PFSK-1 (cell line): ENCODE results near the gene GLIS1.

ENCODE experiments used
- POLR2AphosphoS5 ChIP-seq: IDR thresholded peaks from 2 replicates; pipeline ENCODE4 v1.6.1; 2012; ENCODE audit warnings: low read depth, mild to moderate bottlenecking, control low read depth, low read length, moderate library complexity
- TF ChIP-seq, protein P1 (sequence below), 2 experiments: IDR thresholded peaks; 2 replicates each; pipeline versions ENCODE4 v1.6.1 to v1.8.0; 2011 to 2012; ENCODE audit warnings: low read depth in 2 of 2, low read length in 2 of 2, control low read depth in 1 of 2, inconsistent platforms in 1 of 2, mild to moderate bottlenecking in 1 of 2, moderate library complexity in 1 of 2; ENCODE audit not compliant: insufficient read depth in 1 of 2

DNA sequence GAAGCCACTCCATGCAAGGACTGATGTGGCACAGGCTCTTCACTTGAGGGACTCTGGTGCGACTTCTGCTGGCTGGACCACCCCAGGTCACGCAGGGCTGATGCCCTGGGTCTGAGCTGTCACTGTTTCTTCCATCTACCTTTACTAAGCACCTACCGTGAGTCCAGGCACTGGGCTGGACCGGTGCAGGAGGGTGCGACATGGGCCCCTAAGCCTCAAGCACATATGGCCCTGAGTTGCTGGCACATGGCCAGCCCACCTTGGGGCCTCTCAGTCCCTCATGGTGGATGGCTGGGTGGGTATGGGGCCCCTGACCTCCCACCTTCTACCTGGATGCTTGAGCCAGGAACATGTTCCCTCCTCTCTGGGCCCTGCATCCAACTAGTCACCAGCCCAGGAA is 203.7 kb downstream of the GLIS1 start:
- TF ChIP-seq, protein P1, sequence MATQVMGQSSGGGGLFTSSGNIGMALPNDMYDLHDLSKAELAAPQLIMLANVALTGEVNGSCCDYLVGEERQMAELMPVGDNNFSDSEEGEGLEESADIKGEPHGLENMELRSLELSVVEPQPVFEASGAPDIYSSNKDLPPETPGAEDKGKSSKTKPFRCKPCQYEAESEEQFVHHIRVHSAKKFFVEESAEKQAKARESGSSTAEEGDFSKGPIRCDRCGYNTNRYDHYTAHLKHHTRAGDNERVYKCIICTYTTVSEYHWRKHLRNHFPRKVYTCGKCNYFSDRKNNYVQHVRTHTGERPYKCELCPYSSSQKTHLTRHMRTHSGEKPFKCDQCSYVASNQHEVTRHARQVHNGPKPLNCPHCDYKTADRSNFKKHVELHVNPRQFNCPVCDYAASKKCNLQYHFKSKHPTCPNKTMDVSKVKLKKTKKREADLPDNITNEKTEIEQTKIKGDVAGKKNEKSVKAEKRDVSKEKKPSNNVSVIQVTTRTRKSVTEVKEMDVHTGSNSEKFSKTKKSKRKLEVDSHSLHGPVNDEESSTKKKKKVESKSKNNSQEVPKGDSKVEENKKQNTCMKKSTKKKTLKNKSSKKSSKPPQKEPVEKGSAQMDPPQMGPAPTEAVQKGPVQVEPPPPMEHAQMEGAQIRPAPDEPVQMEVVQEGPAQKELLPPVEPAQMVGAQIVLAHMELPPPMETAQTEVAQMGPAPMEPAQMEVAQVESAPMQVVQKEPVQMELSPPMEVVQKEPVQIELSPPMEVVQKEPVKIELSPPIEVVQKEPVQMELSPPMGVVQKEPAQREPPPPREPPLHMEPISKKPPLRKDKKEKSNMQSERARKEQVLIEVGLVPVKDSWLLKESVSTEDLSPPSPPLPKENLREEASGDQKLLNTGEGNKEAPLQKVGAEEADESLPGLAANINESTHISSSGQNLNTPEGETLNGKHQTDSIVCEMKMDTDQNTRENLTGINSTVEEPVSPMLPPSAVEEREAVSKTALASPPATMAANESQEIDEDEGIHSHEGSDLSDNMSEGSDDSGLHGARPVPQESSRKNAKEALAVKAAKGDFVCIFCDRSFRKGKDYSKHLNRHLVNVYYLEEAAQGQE (IDR thresholded peaks at IDR 0.05; ENCODE audit: insufficient read depth in 1 of 2, low read depth in 2 of 2, low read length in 2 of 2) = no peak
- TF ChIP-seq POLR2AphosphoS5 = no peak
